ENCODE results near the gene IPO11. TPM values are rescaled to one million over a fixed set of nuclear protein-coding genes. Genes with fewer than 3 reads are reported as not detected.

Gene IPO11
- total RNA-seq, 3 donors from 2014 or later = 31.5 to 34.7 (median 33.1) TPM

GRCh38 chr5:62649025-62649424 lies 236.5 kb downstream of the IPO11 start:
- H3K27me3 ChIP-seq = no peaks in the 10 kb centered on the region
- H3K4me3 ChIP-seq = no peak overlapping the region
- no peak for TF ChIP-seq POLR2AphosphoS5 (IDR thresholded peaks at IDR 0.05)
- TF ChIP-seq POLR2A (IDR thresholded peaks at IDR 0.05) = no peak
- TF ChIP-seq, protein P1, sequence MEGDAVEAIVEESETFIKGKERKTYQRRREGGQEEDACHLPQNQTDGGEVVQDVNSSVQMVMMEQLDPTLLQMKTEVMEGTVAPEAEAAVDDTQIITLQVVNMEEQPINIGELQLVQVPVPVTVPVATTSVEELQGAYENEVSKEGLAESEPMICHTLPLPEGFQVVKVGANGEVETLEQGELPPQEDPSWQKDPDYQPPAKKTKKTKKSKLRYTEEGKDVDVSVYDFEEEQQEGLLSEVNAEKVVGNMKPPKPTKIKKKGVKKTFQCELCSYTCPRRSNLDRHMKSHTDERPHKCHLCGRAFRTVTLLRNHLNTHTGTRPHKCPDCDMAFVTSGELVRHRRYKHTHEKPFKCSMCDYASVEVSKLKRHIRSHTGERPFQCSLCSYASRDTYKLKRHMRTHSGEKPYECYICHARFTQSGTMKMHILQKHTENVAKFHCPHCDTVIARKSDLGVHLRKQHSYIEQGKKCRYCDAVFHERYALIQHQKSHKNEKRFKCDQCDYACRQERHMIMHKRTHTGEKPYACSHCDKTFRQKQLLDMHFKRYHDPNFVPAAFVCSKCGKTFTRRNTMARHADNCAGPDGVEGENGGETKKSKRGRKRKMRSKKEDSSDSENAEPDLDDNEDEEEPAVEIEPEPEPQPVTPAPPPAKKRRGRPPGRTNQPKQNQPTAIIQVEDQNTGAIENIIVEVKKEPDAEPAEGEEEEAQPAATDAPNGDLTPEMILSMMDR (IDR thresholded peaks at IDR 0.05) = no peak
- no peaks in the 10 kb centered on the region for H3K36me3 ChIP-seq
- H3K9me3 ChIP-seq = no peaks in the 10 kb centered on the region
- H3K4me1 ChIP-seq = no peaks in the 10 kb centered on the region
- DNase-seq (ENCODE audit: low spot score in 2 of 2) = no peak
- intact Hi-C loops (cut with DNase I; ENCODE audit: low total_unique reads) = no loop called here
- H3K27ac ChIP-seq = no peak overlapping the region

DNA sequence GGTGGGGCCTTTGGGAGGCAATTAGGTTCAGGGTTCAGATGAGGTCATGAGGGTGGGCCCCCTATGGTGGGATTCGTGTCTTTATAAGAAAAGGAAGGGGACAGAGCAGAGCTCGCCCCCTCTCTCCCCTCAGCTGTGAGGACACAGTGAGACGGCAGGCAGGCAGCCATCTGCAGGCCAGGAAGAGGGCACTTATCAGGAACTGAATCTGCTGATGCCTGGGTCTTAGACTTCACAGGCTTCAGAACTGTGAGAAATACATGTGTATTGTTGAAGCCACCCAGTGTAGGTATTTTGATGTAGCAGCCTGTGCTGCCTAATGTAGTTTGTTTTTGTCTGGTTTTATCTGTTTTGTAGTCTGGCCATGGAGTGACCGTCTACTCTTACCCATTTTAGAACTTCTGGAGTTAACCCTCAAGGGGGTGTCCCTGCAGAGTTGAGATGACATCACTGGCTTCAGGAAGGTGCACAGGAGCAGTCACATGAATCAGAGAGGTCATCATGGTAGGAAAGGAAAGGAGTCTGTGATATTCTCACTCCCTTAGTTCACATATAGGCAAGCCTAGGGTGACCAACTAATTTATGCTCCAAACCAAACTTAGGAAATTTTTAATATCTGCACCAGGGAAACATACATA lies 237.0 kb downstream of the IPO11 start:
- no peaks in the 10 kb centered on the region for H3K9me3 ChIP-seq
- intact Hi-C loops (cut with DNase I; ENCODE audit: low total_unique reads) = no loop called here
- H3K27ac ChIP-seq = no peak overlapping the region
- no peak for DNase-seq (ENCODE audit: low spot score in 2 of 2)
- TF ChIP-seq, protein P1 (IDR thresholded peaks at IDR 0.05) = no peak
- TF ChIP-seq POLR2AphosphoS5 (IDR thresholded peaks at IDR 0.05) (no peak), POLR2A (IDR thresholded peaks at IDR 0.05) (no peak)
- no peaks in the 10 kb centered on the region for H3K4me1 ChIP-seq
- H3K36me3 ChIP-seq = no peaks in the 10 kb centered on the region
- H3K4me3 ChIP-seq = no peak overlapping the region
- H3K27me3 ChIP-seq = no peaks in the 10 kb centered on the region

DNA sequence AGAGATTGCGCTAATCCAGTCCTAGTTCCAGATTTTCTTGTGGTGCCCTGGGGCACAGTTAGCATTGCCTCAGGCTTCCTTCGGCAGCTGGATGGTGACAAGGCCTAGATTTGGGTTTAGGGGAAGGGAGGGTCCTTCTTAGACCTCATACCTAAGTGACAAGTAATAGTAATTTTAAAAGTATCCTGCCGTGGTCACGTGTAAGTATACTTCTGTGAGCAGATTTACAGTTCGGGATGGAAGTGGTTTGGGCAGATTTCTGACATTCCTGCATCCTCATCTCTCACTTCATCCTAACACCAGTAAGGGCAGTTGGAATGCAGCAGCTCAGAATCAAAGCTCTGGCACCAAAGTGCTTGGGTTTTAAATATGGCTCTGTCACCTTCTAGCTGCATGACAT lies 237.6 kb downstream of the IPO11 start:
- no peak for TF ChIP-seq POLR2A (IDR thresholded peaks at IDR 0.05)
- TF ChIP-seq, protein P1 (IDR thresholded peaks at IDR 0.05) = no peak
- no peak for TF ChIP-seq POLR2AphosphoS5 (IDR thresholded peaks at IDR 0.05)
- Histone ChIP-seq H3K36me3 (no peaks in the 10 kb centered on the region), H3K9me3 (no peaks in the 10 kb centered on the region), H3K4me3 (no peak overlapping the region), H3K4me1 (no peaks in the 10 kb centered on the region), H3K27ac (no peak overlapping the region), H3K27me3 (no peaks in the 10 kb centered on the region)
- no peak for DNase-seq (ENCODE audit: low spot score in 2 of 2)
- intact Hi-C loops (cut with DNase I; ENCODE audit: low total_unique reads) = no loop called here

- Histone ChIP-seq H3K4me1 (no peaks in the 10 kb centered on the region), H3K36me3 (no peaks in the 10 kb centered on the region), H3K4me3 (no peak overlapping the region), H3K9me3 (peaks cover 0 to 8% of the 10 kb centered on the region in 2 donors), H3K27ac (no peak overlapping the region), H3K27me3 (no peaks in the 10 kb centered on the region)
- no peak for DNase-seq (ENCODE audit: low spot score in 2 of 2)
- TF ChIP-seq, protein P1 (IDR thresholded peaks at IDR 0.05) = no peak
- no peak for TF ChIP-seq POLR2A (IDR thresholded peaks at IDR 0.05)
- no peak for TF ChIP-seq POLR2AphosphoS5 (IDR thresholded peaks at IDR 0.05)
- intact Hi-C loops (cut with DNase I; ENCODE audit: low total_unique reads) = no loop called here
Observed at GRCh38 chr5:62652225-62652624, 239.7 kb downstream of the IPO11 start.

DNA sequence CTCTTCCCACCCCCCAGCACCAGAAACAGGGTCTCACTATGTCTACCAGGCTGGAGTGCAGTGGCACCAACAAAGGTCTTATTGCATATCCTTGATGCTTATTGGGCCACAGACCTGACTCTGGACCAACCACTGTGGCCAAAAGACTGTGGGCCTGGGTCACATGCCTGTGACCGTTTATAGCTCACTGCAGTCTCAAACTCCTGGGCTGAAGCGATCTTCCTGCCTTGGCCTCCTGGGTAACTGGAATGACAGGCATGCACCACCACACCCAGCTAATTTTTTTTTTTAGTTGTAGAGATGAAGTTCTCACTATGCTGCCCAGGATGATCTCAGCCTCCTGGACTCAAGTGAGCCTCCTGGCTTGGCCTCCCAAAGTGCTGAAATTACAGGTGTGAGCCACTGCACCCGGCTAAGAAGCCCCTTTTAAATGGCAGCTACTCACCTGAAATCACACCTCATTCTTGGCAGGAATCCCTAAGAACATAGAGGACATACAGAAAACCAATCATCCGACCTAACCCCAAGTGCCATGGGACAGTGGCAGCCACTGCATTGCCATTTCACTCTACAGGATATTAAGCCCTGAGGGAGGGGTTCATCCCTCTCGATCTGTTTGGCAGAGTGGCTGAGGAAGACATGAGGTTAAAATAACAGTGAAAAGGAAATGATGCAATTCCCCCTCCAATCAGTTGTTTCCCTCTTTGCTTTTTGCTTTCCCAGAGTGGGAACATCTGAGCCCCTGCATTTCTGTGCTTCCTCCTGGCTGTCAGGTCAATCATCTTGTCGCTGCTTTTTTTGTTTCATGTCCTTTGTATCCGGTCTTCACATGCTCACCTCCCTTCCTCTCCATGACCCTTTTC lies 240.7 kb downstream of the IPO11 start:
- intact Hi-C loops (cut with DNase I; ENCODE audit: low total_unique reads) = no loop called here
- H3K4me1 ChIP-seq = no peaks in the 10 kb centered on the region
- DNase-seq (ENCODE audit: low spot score in 2 of 2) = no peak
- H3K27me3 ChIP-seq = no peaks in the 10 kb centered on the region
- no peak overlapping the region for H3K27ac ChIP-seq
- peaks cover 0 to 8% of the 10 kb centered on the region in 2 donors for H3K9me3 ChIP-seq
- H3K36me3 ChIP-seq = no peaks in the 10 kb centered on the region
- H3K4me3 ChIP-seq = no peak overlapping the region
- TF ChIP-seq POLR2AphosphoS5 (IDR thresholded peaks at IDR 0.05) = no peak
- no peak for TF ChIP-seq POLR2A (IDR thresholded peaks at IDR 0.05)
- TF ChIP-seq, protein P1 (IDR thresholded peaks at IDR 0.05) = no peak
